Bronchial epithelial cell (primary cell): ENCODE measurements around the gene CSGALNACT2. TPM values are rescaled to one million over a fixed set of nuclear protein-coding genes. Genes with fewer than 3 reads are reported as not detected.
A peak's percentile ranks its signal among the peaks of the same experiment; 100 is the strongest.

ENCODE experiments used
- DNase-seq: peaks from one replicate; pipeline ENCODE4 v3.0.0-alpha.2; 2010; ENCODE audit warnings: low read depth
- FAIRE-seq: peaks from 2 replicates; lab custom pipeline; 2011; peaks lifted over from hg19 to GRCh38; lab: Jason Lieb, UNC
- H3K27me3 ChIP-seq: 2 replicates; pipeline ENCODE4 v1.5.1; 2011; ENCODE audit warnings: low read length; ENCODE audit not compliant: control insufficient read depth, insufficient read depth
- H3K36me3 ChIP-seq: 2 replicates; pipeline ENCODE4 v1.5.1; 2011; ENCODE audit warnings: low read length; ENCODE audit not compliant: control insufficient read depth, insufficient read depth
- H3K4me3 ChIP-seq: 2 replicates; pipeline ENCODE4 v1.5.1; 2011; ENCODE audit warnings: mild to moderate bottlenecking, low read depth, low read length, control low read depth
- CTCF ChIP-seq: IDR thresholded peaks from 2 replicates; pipeline ENCODE4 v1.5.1; 2011; ENCODE audit warnings: mild to moderate bottlenecking, moderate library complexity, low read length, control low read depth, inconsistent platforms; ENCODE audit not compliant: insufficient read depth, severe bottlenecking
- total RNA-seq: library from RNA; depleted of rRNA; stranded (reverse); fragments of >200 nt; gene quantifications from 2 replicates; pipeline ENCODE4 v1.2.1, GENCODE V29; 2014

The CSGALNACT2 gene
- total RNA-seq, 1 donor from 2014 or later = 17.4 TPM

- Histone ChIP-seq H3K36me3 (no peaks in the 10 kb centered on the region), H3K27me3 (no peaks in the 10 kb centered on the region), H3K4me3 (no peak overlapping the region)
- TF ChIP-seq CTCF = no peak
- DNase-seq = peak; percentile 31
- no peak for FAIRE-seq
Observed at GRCh38 chr10:43211030-43211429, 72.8 kb downstream of the CSGALNACT2 start.

- no peak for TF ChIP-seq CTCF
- no peak for FAIRE-seq
- DNase-seq = no peak
Observed at GRCh38 chr10:43211431-43212042, 73.3 kb downstream of the CSGALNACT2 start.

GRCh38 chr10:43212043-43212721 is 73.9 kb downstream of the CSGALNACT2 start:
- DNase-seq = no peak
- FAIRE-seq = no peak
- TF ChIP-seq CTCF = no peak

More at GRCh38 chr10:43211431-43212042, 73.3 kb downstream of the CSGALNACT2 start:
- no peaks in the 10 kb centered on the region for H3K27me3 ChIP-seq
- no peak overlapping the region for H3K4me3 ChIP-seq
- H3K36me3 ChIP-seq = no peaks in the 10 kb centered on the region

GRCh38 chr10:43214071-43214955 is 76.1 kb downstream of the CSGALNACT2 start:
- Histone ChIP-seq H3K4me3 (no peak overlapping the region), H3K36me3 (no peaks in the 10 kb centered on the region), H3K27me3 (peaks cover 2% of the 10 kb centered on the region)
- TF ChIP-seq CTCF = no peak
- no peak for FAIRE-seq
- DNase-seq = peak; percentile 19

More at GRCh38 chr10:43212043-43212721, 73.9 kb downstream of the CSGALNACT2 start:
- H3K36me3 ChIP-seq = no peaks in the 10 kb centered on the region
- peaks cover 2% of the 10 kb centered on the region for H3K27me3 ChIP-seq
- no peak overlapping the region for H3K4me3 ChIP-seq

GRCh38 chr10:43214956-43215561 is 76.8 kb downstream of the CSGALNACT2 start:
- FAIRE-seq (no peak), DNase-seq (no peak)
- Histone ChIP-seq H3K27me3 (peaks cover 2% of the 10 kb centered on the region), H3K4me3 (no peak overlapping the region), H3K36me3 (no peaks in the 10 kb centered on the region)
- no peak for TF ChIP-seq CTCF
